B cell (primary cell): ENCODE results near the gene CLN6.

ENCODE experiments used
- EZH2 ChIP-seq: IDR thresholded peaks from 2 replicates; pipeline ENCODE4 v1.6.1; 2012; ENCODE audit warnings: borderline replicate concordance, low read depth, mild to moderate bottlenecking, moderate library complexity, low read length; ENCODE audit not compliant: insufficient read depth, poor library complexity, severe bottlenecking
- TF ChIP-seq, protein P1 (sequence below): fragments of 200-600 bp; IDR thresholded peaks from one replicate; pipeline ENCODE4 v1.8.0; 2022; ENCODE audit warnings: antibody characterized with exemption, mild to moderate bottlenecking

DNA sequence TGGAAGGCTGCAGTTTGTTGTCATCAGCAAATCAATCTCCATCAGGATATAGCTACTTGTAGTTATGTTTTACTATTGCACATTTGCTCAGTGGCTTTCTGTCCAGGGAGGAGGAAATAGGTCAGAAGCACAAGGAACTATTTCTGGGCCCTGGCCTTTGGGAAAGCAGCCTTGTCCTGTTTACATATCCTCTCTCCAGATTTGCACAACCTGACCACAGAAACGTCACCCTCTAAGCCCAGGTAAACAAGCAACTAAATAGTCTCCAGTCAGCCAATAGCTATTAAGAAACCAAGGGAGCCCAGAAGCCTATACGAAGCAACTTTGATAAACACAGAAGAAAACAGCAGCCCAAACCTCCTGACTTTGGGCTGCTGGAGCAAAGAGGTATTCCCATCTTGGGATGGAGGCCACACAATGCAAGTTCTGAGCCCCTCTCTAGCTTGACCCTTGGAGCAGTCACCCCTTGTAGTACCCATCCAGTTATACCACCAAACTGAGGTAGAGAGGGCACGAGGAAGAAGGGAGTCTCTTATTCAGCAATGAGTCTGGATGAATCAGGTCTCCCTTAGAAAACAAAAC, 45.7 kb upstream of the CLN6 start:
- TF ChIP-seq, protein P1, sequence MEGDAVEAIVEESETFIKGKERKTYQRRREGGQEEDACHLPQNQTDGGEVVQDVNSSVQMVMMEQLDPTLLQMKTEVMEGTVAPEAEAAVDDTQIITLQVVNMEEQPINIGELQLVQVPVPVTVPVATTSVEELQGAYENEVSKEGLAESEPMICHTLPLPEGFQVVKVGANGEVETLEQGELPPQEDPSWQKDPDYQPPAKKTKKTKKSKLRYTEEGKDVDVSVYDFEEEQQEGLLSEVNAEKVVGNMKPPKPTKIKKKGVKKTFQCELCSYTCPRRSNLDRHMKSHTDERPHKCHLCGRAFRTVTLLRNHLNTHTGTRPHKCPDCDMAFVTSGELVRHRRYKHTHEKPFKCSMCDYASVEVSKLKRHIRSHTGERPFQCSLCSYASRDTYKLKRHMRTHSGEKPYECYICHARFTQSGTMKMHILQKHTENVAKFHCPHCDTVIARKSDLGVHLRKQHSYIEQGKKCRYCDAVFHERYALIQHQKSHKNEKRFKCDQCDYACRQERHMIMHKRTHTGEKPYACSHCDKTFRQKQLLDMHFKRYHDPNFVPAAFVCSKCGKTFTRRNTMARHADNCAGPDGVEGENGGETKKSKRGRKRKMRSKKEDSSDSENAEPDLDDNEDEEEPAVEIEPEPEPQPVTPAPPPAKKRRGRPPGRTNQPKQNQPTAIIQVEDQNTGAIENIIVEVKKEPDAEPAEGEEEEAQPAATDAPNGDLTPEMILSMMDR: no peak
- no peak for TF ChIP-seq EZH2
